ENCODE data around the gene SPAG16.

The SPAG16 gene

DNA sequence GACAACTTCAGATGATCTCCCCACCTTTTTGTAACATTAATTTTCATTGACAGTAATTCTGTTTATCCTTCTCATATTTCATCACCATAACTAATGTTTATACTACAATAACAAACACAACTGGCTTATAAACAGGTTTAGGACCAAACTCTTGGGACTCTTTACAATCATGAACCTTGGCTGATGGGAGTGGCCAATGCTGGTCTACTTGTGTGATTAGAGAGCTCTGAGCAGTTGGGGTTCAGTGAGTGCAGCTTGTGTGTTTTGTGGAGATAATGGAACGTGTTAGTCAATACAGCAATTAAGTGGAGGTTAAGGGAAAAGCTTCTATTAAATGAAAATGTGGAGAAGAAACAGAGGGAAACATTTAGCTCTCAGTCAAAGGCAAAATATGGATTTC lies 207.1 kb downstream of the SPAG16 start:
- DNase-seq (ENCODE audit: insufficient read length, low spot score), result no peak
- no peak for FAIRE-seq
- TF ChIP-seq POLR2A (IDR thresholded peaks at IDR 0.05; ENCODE audit: low read depth, low read length), result no peak

DNA sequence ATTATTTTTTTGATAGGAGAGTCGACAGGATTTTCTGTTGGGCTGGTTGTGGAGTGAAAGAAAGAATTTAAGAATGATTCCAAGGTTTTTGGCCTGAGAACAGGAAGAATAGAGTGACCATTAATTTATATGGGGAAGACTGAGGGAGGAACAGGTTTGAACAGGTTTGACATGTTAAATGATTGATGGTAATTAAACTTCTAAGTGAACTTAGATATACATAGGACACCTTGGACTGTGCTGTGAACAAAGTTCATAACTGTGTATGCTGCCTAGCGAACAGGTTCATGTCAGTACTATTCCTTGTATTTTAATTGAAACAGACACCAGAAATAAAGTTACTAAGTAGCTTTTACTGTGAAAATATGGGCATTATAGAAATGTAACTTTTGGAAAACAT lies 212.0 kb downstream of the SPAG16 start:
- FAIRE-seq (no peak), DNase-seq (ENCODE audit: insufficient read length, low spot score) (no peak)
- no peak for TF ChIP-seq POLR2A (IDR thresholded peaks at IDR 0.05; ENCODE audit: low read depth, low read length)

DNA sequence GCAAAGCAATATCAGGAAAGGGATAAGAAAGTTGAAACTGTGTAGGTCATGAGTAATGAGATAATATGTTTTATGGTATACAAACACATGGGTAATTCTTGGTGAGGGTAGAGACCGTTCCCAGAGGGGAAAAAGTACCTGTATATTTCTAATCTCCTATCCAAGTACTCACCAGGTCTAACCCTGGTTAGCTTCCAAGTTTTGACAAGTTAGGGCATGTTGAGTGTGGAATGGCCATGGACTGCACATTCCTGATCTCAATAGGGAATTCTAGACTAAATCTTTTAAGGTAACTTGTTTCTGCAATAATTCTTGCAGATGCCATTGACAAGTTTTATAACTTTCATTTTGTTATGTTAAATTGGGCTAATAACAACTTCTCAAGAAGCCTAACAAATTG lies 216.6 kb downstream of the SPAG16 start:
- DNase-seq (ENCODE audit: insufficient read length, low spot score), result no peak
- TF ChIP-seq POLR2A (IDR thresholded peaks at IDR 0.05; ENCODE audit: low read depth, low read length), result no peak
- FAIRE-seq, result no peak

DNA sequence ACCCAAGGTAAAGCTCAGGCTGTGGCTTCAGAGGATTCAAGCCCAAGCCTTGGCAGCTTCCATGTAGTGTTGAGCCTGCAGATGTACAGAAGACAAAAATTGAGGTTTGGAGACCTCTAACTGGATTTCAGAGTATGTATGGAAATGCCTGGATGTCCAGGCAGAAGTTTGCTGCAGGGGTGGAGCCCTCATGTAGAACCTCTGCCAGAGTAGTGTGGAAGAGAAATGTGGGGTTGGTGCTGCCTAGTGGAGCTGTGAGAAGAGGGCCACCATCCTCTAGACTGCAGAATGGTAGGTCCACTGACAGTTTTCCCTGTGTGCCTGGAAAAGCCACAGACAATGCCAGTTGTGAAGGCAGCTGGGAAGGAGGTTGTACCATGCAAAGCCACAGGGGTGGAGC lies 239.9 kb downstream of the SPAG16 start:
- no peak for FAIRE-seq
- no peak for TF ChIP-seq POLR2A (IDR thresholded peaks at IDR 0.05; ENCODE audit: low read depth, low read length)

DNA sequence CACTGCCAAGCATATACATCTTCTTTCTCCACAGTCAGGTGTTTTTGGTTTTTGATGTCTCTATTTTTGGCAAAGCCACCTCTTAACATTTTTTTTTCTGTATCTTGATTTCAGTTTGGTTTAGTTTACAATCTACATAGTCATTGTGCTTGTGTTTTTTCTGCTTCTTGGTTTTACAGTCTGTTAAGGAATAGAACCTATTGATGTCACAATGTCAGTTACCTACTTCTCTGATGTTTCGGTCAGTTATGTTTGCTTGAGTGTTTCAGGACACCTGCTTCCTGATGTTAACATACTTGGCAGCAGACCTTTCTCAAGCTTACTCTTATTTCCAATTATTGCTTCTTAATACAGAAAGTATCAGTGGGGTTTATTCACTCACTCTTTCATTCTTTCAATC lies 253.3 kb downstream of the SPAG16 start:
- FAIRE-seq (no peak), DNase-seq (ENCODE audit: insufficient read length, low spot score) (no peak)

More for the DNA sequence above, 239.9 kb downstream of the SPAG16 start:
- DNase-seq (ENCODE audit: insufficient read length, low spot score), result no peak

DNA sequence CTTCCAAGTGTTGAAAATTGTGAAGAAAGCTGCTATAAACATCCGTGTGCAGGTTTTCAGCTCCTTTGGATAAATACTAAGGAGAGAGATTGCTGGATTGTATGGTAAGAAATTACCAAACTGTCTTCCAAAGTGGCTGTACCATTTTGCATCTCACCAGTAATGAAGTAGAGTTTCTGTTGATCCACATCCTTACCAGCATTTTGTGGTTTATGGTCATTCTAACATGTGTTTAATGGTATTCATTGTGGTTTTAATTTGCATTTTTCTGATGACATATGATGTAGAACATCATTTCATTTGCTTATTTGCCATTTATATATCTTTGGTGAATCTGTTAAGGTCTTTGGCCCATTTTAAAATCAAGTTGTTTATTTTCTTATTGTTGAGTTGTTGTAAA lies 260.7 kb downstream of the SPAG16 start:
- no peak for TF ChIP-seq POLR2A (IDR thresholded peaks at IDR 0.05; ENCODE audit: low read depth, low read length)
- DNase-seq (ENCODE audit: insufficient read length, low spot score), result no peak
- no peak for FAIRE-seq

More for the DNA sequence above, 253.3 kb downstream of the SPAG16 start:
- no peak for TF ChIP-seq POLR2A (IDR thresholded peaks at IDR 0.05; ENCODE audit: low read depth, low read length)

DNA sequence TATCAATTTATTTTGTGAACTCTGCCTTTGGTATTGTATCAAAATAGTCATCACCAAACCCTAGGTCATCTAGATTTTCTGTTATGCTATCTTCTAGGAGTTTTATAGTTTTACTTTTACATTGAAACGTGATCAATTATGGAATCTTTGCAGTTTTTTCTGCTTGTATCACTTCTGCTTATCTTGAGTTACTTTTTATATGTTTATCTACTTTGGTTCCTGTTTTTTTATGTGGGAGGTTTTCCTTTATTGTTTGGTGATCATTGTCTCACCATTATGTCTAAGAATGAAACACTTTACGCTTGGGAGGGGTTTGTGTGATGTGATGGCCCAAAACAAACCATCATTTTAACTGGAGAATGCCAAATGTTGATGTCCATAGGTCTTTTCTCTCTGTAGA lies 261.2 kb downstream of the SPAG16 start:
- DNase-seq (ENCODE audit: insufficient read length, low spot score), result no peak
- no peak for FAIRE-seq
- no peak for TF ChIP-seq POLR2A (IDR thresholded peaks at IDR 0.05; ENCODE audit: low read depth, low read length)

DNA sequence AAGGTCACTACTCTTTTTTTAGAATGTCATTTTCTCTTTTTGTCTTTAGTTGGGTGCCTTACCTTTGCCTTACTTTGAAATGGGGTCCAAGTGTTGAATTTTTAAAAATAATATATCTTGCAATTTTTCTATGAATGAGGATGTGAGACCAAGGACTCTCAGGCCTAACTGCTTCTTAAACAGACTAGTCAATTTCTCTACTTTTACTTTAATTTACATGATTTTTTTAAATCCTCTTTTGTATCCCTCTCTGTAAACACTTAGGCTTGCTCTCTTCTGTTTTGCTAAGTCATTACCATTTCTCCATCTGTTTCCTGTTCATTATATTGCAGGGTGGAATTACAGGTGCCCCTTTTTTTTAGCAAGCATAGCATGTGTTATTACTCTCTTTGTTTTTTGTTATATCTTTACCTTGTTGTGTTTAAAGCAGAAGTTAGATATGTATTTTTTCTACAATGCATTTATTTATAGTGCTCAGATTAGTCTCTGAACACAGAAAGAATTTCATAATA lies 261.8 kb downstream of the SPAG16 start:
- DNase-seq (ENCODE audit: insufficient read length, low spot score), result no peak
- no peak for TF ChIP-seq POLR2A (IDR thresholded peaks at IDR 0.05; ENCODE audit: low read depth, low read length)
- no peak for FAIRE-seq

DNA sequence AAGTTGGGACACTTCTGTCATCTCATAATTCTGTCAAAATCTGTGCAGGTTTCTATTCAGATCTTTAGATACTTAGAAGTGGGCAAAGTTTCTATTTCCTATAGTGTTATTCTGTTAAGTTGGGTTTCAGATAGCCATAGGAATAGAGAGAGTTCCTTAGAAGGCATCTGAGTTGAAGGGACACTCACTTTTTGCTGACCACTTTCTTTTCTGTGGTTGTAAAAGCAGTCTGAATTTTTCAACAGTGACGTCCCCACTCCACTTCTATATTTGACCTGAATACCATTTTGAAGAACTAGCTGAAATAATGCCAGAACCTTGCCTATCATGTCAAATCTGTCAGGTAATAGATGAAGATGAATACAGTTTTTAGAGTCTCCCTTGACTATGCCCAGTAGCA lies 267.3 kb downstream of the SPAG16 start:
- no peak for DNase-seq (ENCODE audit: insufficient read length, low spot score)
- FAIRE-seq, result no peak
- no peak for TF ChIP-seq POLR2A (IDR thresholded peaks at IDR 0.05; ENCODE audit: low read depth, low read length)

DNA sequence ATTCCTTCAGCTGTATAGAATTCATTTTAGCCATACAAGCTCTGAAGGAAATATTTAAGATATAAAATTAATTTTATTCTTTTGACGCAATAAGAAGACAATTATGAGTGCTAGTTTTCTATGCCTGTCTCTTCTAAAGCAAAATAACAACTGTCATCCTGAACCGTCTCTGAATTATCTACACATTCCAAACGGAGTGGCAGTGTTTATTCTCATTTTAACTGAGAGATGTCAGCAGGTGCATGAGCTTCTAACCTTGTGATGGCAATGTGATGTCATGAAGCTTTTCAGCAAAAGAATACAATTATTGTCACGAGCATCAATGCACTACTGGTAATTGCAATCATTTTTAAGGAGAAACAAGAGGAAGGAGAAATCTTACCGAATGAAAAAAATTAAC lies 274.8 kb downstream of the SPAG16 start:
- TF ChIP-seq POLR2A (IDR thresholded peaks at IDR 0.05; ENCODE audit: low read depth, low read length), result no peak
- FAIRE-seq (no peak), DNase-seq (ENCODE audit: insufficient read length, low spot score) (no peak)

DNA sequence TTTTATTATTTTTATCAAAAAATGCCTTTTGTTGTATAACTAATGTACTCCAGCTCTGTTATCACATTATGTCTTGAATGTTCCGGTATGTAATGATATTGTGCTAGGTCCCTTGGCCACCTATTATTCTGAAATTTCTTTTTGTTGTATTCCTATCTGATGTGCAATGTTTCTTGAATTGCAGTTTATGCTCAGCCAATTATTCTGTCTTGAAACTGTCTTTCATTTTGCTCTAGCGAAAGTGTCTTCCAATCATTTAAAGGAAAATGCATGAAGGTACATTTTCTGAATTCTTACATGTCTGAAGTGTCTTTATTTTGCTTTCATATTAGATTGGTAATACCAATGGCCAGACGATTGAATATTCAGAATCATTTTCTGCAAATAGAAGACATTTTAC lies 277.5 kb downstream of the SPAG16 start:
- TF ChIP-seq POLR2A (IDR thresholded peaks at IDR 0.05; ENCODE audit: low read depth, low read length), result no peak
- DNase-seq (ENCODE audit: insufficient read length, low spot score), result no peak
- no peak for FAIRE-seq

DNA sequence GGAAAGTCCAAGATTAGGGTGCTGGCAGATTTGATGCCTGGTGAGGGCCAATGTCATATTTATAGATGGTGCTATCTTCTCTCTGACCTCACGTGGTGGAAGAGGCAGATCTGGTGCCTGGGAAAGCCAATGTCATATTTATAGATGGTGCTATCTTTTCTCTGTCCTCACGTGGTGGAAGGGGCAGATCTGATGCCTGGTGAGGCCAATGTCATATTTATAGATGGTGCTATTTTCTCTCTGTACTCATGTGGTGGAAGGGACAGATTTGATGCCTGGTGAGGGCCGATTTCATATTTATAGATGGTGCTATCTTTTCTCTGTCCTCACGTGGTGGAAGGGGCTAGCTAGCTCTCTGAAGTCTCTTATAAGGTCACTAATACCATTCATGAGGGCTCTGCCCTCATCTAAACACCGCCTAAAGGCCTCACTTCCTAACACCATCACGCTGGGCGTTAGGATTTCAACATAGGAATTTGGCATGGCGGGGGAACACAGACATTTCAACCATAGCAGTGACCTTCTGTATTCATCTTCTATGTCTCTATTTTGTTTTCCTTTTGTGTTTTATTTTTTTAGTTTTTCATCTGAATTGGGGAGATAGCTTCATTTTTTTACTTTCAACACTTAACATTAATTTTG lies 278.4 kb downstream of the SPAG16 start:
- DNase-seq (ENCODE audit: insufficient read length, low spot score) (no peak), FAIRE-seq (no peak)
- TF ChIP-seq POLR2A (IDR thresholded peaks at IDR 0.05; ENCODE audit: low read depth, low read length), result no peak

DNA sequence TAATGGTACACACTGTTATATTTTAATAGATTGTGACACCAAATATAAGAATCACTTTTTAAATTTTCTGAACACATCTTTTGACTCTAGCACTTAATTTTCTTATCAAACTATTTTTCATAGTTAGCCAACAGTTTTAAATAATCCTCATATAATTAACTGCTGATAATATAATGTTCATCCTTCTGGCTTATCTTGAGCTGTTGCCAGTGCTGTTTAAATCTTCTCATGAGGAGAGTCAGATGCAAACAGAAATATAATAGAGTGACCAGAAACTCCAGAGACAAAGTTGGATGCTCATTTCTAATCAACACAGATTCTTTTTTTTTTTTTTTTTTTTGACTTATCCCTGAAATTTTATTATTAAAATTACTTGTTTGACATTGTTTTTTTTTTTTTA lies 282.6 kb downstream of the SPAG16 start:
- DNase-seq (ENCODE audit: insufficient read length, low spot score) (no peak), FAIRE-seq (no peak)
- TF ChIP-seq POLR2A (IDR thresholded peaks at IDR 0.05; ENCODE audit: low read depth, low read length), result no peak

DNA sequence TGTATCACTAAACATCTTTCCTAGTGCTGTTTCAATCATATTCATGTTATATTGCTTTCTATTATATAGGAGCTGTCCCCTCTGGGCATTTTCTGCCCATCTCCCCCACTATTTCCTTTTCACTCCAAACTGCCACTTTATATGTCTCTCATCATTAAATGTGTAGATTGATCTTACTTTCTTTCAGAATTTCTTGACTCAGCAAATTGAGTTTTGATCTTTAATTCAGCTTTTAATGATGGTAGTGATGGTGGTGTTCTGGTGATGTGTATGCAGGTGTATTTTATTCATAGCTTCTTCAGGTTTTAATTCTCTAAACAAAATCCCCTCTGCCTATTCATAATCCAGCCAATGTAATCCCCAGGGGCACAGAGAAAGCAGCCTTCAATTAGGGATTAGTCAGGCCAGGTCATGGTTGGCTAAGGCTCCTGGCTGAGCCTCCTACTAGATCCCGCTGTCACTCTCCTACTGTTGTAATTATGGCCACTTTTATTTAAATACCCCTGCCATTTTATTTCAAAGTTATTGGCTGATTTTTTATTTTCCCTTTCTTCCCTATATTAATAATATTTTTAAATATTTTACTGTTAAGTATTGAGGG lies 325.4 kb downstream of the SPAG16 start:
- no peak for TF ChIP-seq POLR2A (IDR thresholded peaks at IDR 0.05; ENCODE audit: low read depth, low read length)
- FAIRE-seq (no peak), DNase-seq (ENCODE audit: insufficient read length, low spot score) (no peak)

DNA sequence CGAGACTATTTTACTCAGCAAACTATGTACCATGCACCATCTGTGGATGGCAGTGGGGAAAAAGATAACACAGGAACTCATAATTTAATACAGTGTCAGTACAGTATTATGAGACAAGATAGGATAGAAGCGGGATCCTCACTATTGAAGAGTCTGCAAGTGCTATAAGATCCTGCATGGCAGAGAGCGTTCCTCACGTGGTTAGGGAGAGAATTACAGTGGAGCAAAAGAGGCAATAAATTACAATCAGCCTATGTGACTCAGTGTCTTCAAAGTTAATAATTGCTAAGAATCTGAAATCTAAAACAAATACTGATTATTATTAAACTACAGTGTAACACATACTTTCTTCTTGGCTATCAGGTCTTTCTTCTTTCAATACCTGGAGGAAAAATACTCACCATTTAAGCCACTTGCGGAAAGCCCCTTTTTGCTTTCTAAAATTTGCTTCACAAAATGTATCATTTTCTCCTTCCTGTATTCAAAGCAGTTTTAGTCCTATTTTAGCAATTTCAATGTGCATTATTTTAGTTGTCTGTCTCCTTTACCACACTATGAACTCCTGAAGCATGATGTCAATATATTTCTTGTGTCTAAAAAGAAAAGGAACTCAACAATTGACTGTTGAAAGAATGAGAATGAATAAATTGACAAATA lies 342.9 kb downstream of the SPAG16 start:
- no peak for DNase-seq (ENCODE audit: insufficient read length, low spot score)
- TF ChIP-seq POLR2A (IDR thresholded peaks at IDR 0.05; ENCODE audit: low read depth, low read length), result no peak
- no peak for FAIRE-seq

Data from H54 (cell line).